Measurements from ENCODE around the gene DALRD3.

GRCh38 chr3:49009396-49009795 lies 9.0 kb downstream of the DALRD3 start:
- TF ChIP-seq POLR2A (IDR thresholded peaks at IDR 0.05; ENCODE audit: low read depth, low read length) (no peak), TAF1 (IDR thresholded peaks at IDR 0.05; ENCODE audit: borderline replicate concordance, low read depth, low read length) (no peak)
